AG10803 (cell line): Measurements from ENCODE around the gene SEC14L5.

ENCODE experiments used
- DNase-seq: peaks from one replicate; pipeline ENCODE4 v3.0.0; 2010; ENCODE audit warnings: low read depth
- H3K4me3 ChIP-seq: 2 replicates; pipeline ENCODE4 v1.5.1; 2011; ENCODE audit warnings: mild to moderate bottlenecking, low read length, control low read depth
- TF ChIP-seq, protein P1 (sequence below): conservative IDR thresholded peaks from 2 replicates; pipeline ENCODE4 v1.5.1; 2011; ENCODE audit warnings: mild to moderate bottlenecking, low read length, control low read depth, inconsistent platforms

Gene SEC14L5

DNA sequence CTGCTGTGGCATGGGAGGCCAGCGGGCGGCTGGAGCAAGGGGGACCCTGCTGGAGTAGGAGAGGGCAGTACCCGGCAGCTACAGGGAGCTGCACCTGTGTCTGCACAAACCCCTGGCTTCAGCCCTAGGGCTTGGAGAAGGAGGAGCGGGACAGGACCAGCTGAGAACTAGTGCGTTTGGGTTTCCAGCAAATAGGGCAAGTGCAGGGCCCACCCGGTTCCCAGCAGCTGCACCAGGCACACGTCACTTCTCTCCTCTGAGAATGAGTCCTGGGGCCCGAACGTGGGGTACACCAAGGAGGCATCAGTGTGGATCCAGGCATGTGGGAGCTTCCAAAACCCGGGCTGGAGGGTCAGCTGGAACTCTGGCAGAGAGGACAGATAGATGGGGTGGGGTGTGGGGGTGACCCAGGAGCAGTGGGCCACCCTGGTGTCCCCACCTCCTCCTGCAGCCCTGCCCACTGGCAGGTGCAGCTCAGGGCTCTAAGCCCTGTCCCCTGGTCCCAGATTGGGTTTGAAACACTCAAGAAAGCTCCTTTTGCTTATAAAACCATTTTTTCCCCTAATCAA, 102.0 kb downstream of the SEC14L5 start:
- DNase-seq: no peak

DNA sequence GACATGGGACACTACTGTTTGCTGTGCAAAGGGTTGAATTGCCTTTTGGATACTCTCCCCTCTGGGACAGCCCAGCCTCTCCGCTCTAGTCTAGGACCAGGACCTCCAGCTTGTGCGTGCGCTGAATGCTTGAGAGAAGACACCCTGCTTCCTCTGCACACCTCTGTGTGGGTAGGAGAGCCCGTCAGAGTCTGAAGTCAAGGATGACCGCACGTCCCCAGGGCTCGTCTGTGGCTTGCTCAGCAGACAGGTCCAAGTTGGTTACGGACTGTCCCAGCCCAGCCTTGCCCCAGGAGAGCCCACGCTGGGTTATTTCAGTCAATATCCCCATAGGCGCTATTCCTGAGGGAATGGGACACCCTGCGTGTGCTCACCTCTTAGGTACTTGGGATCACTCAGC, 103.9 kb downstream of the SEC14L5 start:
- H3K4me3 ChIP-seq: no peak overlapping the region
- TF ChIP-seq, protein P1, sequence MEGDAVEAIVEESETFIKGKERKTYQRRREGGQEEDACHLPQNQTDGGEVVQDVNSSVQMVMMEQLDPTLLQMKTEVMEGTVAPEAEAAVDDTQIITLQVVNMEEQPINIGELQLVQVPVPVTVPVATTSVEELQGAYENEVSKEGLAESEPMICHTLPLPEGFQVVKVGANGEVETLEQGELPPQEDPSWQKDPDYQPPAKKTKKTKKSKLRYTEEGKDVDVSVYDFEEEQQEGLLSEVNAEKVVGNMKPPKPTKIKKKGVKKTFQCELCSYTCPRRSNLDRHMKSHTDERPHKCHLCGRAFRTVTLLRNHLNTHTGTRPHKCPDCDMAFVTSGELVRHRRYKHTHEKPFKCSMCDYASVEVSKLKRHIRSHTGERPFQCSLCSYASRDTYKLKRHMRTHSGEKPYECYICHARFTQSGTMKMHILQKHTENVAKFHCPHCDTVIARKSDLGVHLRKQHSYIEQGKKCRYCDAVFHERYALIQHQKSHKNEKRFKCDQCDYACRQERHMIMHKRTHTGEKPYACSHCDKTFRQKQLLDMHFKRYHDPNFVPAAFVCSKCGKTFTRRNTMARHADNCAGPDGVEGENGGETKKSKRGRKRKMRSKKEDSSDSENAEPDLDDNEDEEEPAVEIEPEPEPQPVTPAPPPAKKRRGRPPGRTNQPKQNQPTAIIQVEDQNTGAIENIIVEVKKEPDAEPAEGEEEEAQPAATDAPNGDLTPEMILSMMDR: no peak
- no peak for DNase-seq

More for the DNA sequence above, 102.0 kb downstream of the SEC14L5 start:
- TF ChIP-seq, protein P1: no peak
- no peak overlapping the region for H3K4me3 ChIP-seq

DNA sequence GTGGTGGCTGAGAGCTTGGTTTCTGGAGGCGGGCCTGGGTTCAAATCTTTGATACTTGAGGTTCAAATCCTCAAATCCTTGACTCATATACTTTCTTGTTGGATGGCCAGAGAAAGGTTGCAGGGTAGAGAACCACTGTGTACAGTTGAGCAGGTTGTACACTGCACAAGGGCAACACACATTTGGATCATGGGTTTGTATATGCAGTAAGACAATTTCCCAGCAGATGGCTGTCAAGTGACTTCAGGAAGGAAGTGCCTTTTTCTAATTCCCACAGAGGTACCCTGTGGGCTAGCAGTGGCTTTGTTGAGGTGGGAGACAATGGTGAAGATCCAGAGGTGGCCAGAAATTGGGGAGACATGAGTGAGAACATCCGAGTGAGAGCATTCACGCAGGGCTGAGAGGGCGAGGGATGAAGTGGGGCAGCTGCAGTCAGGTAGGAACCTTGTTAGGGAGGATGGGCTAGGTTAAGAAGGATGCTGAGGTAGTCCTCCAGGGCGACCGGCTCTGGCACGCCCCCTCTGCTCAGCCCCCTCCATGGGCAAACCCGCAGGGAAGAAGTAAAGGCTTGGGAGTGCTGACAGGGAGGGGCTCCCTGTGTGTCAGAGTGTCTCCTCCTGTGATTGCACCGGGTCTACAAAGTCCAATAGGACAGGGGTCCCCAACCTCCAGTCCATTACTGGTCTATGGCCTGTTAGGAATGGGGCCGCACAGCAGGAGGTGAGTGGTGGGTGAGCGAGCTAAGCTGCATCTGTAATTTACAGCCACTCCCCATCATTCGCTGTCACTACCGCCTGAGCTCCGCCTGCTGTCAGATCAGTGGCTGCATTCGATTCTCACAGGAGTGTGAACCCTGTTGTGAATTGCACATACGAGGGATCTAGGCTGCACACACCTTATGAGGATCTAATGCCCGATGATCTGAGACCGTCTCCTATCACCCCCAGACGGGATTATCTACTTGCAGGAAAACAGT, 104.9 kb downstream of the SEC14L5 start:
- TF ChIP-seq, protein P1: no peak
- no peak overlapping the region for H3K4me3 ChIP-seq
- DNase-seq: no peak

DNA sequence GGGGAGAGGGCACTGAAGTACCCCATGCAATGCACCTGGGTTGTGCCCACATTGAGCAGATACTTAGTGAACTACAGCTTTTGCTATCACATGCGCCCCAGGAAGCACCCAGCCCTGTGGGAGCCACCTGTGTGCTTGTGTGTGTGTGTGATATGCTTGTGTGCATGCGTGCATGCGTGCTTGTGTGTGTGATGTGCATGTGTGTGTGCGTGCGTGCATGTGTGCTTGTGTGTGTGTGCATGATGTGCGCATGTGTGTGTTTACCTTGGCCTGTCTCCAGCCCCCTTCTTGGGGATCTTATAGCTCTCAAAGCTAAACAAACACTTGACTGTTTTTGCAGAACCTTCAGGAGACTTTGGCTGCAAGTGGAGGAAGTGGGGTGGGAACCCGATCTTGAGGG, 106.8 kb downstream of the SEC14L5 start:
- H3K4me3 ChIP-seq: no peak overlapping the region
- TF ChIP-seq, protein P1: no peak
- no peak for DNase-seq

DNA sequence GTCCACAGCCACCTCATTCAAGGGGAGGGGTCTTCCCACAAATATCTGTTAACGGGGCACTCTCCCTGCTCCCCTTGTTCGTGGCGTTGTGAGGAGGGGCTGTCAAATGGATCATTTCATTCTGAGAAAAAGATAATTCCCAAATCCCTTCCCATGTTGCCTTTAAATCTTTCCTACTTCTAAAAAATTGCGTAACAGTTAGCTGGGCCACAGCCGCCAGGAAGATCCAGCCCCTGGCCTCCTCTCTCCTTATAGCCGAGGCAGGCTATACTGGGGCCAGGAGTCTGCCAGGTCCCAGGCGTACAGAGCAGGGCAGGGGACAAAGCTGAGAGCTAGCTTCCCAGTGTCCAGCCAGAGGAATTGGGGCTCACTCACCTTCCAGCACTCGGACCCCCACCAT, 107.2 kb downstream of the SEC14L5 start:
- no peak overlapping the region for H3K4me3 ChIP-seq
- TF ChIP-seq, protein P1: no peak
- DNase-seq: no peak

DNA sequence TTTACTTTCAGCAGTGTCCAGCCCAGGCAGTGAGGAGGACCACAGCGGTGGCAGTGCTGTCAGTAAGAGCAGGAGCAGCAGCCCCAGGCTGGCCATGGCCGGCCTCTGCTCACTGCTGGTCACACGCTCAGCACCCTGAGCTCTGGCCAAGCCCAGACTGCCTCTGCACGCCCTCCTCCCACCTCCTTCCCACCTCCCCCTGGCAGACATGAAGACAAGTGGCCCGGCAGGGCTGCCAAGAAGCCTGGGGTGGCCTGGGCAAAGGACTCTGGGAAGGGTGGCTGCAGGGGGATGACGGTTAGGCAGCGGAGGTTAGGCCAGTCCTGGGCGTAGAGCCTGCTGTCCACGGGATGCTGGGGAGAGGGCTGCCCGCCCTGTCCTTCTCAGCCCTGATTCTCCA, 107.7 kb downstream of the SEC14L5 start, which contains the start of gene C16orf89:
Gene C16orf89 (minus strand): TSS at position 144 of the 400 bp plus-strand sequence. CDS start 48 bp downstream, at position 96.
- DNase-seq: no peak
- TF ChIP-seq, protein P1: no peak
- no peak within 1 kb of the TSS for H3K4me3 ChIP-seq
